ENCODE results near the gene CLIC6.
A peak's percentile ranks its signal among the peaks of the same experiment; 100 is the strongest.

CLIC6 gene

DNA sequence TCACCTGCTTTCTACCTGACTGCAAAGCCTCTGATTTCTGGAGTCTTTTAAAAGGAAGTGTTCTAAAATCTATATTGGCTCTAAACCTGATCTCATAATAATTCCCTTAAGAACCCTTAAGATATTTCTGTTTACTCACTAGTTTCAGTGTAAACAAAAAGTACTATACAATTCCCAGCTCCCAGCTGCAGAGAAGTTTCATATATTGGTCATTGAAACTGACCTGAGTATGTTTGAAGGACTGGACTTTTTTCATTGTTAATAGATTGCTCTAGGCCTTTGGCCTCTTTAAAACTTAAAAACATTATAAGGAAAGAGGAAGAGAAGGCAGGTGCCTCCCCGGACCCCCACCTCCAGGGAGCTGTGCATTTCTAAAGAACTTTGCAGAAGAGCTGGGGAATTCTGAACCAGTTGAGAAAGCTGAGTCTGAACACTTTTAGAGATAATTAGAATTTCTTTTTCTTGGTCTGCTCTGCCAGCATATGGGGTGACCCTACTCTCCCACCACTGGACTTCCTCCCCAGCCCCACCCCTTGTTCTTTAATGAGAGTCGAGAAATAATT is 23.7 kb downstream of the CLIC6 start:
- no peak for TF ChIP-seq ZFX (IDR thresholded peaks at IDR 0.05)
- TF ChIP-seq, protein P1, sequence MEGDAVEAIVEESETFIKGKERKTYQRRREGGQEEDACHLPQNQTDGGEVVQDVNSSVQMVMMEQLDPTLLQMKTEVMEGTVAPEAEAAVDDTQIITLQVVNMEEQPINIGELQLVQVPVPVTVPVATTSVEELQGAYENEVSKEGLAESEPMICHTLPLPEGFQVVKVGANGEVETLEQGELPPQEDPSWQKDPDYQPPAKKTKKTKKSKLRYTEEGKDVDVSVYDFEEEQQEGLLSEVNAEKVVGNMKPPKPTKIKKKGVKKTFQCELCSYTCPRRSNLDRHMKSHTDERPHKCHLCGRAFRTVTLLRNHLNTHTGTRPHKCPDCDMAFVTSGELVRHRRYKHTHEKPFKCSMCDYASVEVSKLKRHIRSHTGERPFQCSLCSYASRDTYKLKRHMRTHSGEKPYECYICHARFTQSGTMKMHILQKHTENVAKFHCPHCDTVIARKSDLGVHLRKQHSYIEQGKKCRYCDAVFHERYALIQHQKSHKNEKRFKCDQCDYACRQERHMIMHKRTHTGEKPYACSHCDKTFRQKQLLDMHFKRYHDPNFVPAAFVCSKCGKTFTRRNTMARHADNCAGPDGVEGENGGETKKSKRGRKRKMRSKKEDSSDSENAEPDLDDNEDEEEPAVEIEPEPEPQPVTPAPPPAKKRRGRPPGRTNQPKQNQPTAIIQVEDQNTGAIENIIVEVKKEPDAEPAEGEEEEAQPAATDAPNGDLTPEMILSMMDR (conservative IDR thresholded peaks at IDR 0.05): no peak
- H3K27ac ChIP-seq: peak overlapping the region; percentile 38; the same call in 1 of the 2 replicates

DNA sequence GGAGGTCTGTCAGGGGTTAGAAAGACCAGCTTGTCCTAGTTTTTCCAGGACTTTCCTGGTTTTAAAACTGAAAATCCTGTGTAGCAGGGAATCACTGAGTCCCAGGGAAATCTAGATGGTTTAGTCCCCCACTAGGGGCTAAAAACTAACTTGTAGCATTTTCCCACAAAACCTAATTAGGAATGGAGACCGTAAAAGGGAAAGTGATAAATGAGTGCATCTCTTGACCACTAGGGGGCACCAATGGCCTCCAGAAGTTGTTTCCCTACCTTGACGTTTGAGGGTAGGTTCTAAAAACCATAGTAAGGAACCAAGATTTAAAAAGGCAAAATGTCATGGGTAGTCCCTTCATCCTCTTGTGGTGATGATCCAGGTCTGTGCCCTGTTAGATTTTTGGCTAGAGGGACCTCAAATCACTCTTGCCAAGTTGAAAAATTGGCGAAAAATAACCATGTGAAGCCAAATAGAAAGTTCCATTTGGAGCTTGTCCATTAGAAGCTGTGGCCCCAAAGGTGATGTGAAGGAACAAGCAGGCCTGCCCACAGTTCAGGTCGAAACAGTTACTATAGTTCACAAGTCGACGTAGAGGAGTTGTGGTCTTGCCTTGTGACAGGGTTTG is 24.5 kb downstream of the CLIC6 start:
- peak overlapping the region; percentile 38; the same call in 1 of the 2 replicates for H3K27ac ChIP-seq
- TF ChIP-seq, protein P1 (conservative IDR thresholded peaks at IDR 0.05): peak; percentile 86
- TF ChIP-seq ZFX (IDR thresholded peaks at IDR 0.05): no peak

DNA sequence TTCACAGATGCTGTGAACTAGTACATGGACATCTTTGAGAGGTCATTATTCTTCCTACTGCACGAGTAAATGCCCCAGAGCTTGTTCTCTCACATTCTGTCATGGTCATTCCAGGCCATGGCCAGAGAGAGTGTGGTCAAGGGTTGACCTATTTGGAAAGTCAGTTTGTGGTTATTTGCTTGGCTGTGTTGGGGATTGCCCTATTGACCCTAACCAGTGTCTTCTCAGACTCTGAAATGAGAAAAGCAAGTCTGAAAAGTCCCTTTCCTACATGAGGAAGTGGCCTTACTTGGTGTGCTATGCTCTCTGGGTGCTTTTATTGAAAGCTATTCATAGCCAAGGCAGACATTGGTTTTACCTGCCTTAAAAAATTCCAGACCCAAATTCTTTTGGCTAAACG is 26.6 kb downstream of the CLIC6 start:
- no peak overlapping the region for H3K27ac ChIP-seq
- TF ChIP-seq, protein P1 (conservative IDR thresholded peaks at IDR 0.05): no peak
- no peak for TF ChIP-seq ZFX (IDR thresholded peaks at IDR 0.05)

DNA sequence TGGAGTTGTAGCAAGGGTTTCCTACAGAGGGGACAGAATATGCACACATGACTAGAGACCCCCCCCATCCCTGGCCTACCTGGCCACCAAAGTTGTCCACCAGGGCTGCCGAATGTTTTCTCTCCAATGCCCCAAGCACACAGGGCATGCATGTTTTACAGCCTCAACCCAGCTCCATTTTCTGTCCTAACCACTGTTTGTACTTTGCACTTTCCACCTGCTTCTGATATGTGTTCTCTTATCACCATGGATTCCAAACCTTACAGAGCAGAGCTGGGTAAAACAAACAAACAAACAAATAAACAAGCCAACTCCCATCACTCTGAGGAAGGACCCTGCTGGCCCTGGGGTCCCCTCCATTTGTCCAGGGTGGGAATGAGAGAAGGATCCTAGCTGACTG is 27.3 kb downstream of the CLIC6 start:
- TF ChIP-seq, protein P1 (conservative IDR thresholded peaks at IDR 0.05): no peak
- TF ChIP-seq ZFX (IDR thresholded peaks at IDR 0.05): no peak
- no peak overlapping the region for H3K27ac ChIP-seq

DNA sequence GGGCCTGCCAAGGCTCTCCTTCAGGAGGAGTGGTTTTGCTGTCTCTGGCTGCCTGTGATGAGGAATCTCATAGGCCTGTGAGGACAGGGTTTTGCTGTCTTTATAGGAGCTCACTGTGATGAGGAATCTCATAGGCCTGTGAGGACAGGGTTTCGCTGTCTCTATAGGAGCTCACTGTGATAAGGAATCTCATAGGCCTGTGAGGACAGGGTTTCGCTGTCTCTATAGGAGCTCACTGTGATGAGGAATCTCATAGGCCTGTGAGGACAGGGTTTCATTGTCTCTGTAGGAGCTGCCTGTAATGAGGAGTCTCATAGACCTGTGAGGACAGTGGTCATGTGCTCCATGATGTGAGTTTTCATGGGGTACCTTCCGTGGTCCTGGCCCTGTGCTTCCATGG is 29.0 kb downstream of the CLIC6 start:
- no peak for TF ChIP-seq ZFX (IDR thresholded peaks at IDR 0.05)
- TF ChIP-seq, protein P1 (conservative IDR thresholded peaks at IDR 0.05): no peak
- no peak overlapping the region for H3K27ac ChIP-seq

DNA sequence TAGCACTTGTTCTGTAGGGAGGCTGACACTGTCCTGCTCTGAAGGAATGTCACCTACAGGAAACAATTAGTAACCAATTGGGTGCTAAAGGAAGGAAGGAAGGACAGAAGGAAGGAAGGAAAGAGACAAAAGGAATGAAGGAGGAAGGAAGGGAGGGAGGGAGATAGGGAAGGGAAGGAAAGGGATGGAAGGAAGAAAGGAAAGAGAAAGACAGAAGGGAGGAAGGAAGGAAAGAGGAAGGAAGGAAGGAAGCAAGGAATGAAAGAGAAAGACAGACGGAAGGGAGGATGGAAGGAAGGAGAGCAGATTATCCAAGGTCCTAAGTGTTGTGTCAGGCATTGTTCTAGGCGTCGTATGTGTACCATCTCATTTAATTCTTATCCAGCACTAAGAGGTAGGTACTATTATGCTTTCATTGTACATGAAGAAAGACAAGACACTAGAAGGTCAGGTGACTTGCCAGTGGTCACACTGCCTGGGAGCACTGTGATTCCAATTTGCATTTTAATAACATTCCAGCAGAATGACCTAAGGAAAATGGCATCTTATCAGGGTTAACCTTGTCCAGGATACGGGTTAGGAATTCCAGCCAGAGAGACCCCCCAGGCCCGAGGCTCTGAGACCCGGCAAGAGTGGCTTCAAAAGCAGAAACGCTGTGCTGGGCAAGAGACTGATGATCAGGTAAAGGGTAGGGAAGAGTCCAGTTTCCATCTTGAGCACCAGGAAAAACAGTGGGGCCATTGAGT is 29.6 kb downstream of the CLIC6 start:
- no peak overlapping the region for H3K27ac ChIP-seq
- no peak for TF ChIP-seq ZFX (IDR thresholded peaks at IDR 0.05)
- TF ChIP-seq, protein P1 (conservative IDR thresholded peaks at IDR 0.05): no peak

DNA sequence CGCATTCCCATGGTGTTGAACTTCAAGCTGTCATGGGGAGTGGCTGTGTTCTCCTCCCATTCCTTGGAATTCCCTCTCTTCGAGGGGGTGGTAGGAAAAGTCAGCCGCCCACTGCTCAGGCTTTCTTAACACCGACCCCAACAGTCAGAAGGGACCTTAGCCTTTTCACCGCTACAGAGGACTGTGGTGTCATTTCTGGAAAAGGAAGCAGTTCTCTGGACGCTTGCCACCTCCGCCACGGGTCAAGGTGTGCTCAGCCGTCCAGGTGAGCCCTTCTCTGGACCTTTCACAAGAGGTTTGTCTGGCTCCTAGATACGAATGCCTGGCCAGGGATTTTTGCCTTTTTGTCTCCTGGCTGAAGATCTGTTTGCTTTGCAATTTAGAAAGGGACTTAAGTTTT is 31.8 kb downstream of the CLIC6 start:
- H3K27ac ChIP-seq: no peak overlapping the region
- no peak for TF ChIP-seq ZFX (IDR thresholded peaks at IDR 0.05)
- TF ChIP-seq, protein P1 (conservative IDR thresholded peaks at IDR 0.05): no peak

Data from C4-2B (cell line).